ENCODE data around the gene KCNN4. TPM values are rescaled to one million over a fixed set of nuclear protein-coding genes. Genes with fewer than 3 reads are reported as not detected.

The KCNN4 gene
- total RNA-seq, 1 donor from 2014 or later, result not detected

DNA sequence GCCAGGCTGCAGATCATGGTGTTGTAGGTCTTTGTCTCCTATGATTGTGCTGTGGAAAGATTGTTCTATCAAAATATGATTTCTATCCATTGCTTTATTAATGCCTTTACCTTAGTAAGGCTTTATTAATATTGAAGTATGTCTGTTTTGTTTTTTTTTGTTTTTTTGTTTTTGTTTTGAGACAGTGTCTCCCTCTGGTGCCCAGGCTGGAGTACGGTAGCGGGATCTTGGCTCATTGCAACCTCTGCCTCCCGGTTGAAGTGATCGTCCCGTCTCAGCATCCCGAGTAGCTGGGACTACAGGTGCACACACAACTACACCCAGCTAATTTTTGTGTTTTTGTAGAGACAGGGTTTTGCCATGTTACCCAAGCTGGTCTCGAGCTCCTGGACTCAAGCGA lies 57.2 kb downstream of the KCNN4 start:
- H3K4me3 Mint-ChIP-seq, result no peak overlapping the region
- no peaks in the 10 kb centered on the region for H3K4me1 Mint-ChIP-seq
- no peak overlapping the region for H2AFZ ChIP-seq (replicated peaks)
- no peaks in the 10 kb centered on the region for H3K79me2 ChIP-seq (ENCODE audit: low read depth)
- no peak overlapping the region for H3K27ac Mint-ChIP-seq
- H3F3A ChIP-seq (ENCODE audit: low read depth), result no peaks in the 10 kb centered on the region
- no peak overlapping the region for H3K9ac ChIP-seq
- peaks cover 2% of the 10 kb centered on the region for H3K27me3 Mint-ChIP-seq (ENCODE audit: insufficient read depth, low read depth)
- peaks cover 4% of the 10 kb centered on the region for H3K4me1 ChIP-seq
- H3K4me3 ChIP-seq, result no peak overlapping the region
- H3K9me3 Mint-ChIP-seq, result no peaks in the 10 kb centered on the region
- peaks cover 6% of the 10 kb centered on the region for H3K36me3 Mint-ChIP-seq
- no peaks in the 10 kb centered on the region for H4K20me1 ChIP-seq (ENCODE audit: low read depth)
- H3K27me3 ChIP-seq, result no peaks in the 10 kb centered on the region
- no peaks in the 10 kb centered on the region for H3K9me3 ChIP-seq (ENCODE audit: low read depth)
- H3K27ac ChIP-seq, result no peak overlapping the region
- no peak for DNase-seq (ENCODE audit: low spot score)
- no peaks in the 10 kb centered on the region for H3K36me3 ChIP-seq
- TF ChIP-seq EZH2phosphoT487 (IDR thresholded peaks at IDR 0.05) (no peak), EZH2 (IDR thresholded peaks at IDR 0.05) (no peak)
- TF ChIP-seq, protein P1, sequence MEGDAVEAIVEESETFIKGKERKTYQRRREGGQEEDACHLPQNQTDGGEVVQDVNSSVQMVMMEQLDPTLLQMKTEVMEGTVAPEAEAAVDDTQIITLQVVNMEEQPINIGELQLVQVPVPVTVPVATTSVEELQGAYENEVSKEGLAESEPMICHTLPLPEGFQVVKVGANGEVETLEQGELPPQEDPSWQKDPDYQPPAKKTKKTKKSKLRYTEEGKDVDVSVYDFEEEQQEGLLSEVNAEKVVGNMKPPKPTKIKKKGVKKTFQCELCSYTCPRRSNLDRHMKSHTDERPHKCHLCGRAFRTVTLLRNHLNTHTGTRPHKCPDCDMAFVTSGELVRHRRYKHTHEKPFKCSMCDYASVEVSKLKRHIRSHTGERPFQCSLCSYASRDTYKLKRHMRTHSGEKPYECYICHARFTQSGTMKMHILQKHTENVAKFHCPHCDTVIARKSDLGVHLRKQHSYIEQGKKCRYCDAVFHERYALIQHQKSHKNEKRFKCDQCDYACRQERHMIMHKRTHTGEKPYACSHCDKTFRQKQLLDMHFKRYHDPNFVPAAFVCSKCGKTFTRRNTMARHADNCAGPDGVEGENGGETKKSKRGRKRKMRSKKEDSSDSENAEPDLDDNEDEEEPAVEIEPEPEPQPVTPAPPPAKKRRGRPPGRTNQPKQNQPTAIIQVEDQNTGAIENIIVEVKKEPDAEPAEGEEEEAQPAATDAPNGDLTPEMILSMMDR (IDR thresholded peaks at IDR 0.05), result peak; percentile 44
- no peak overlapping the region for H3K4me2 ChIP-seq

DNA sequence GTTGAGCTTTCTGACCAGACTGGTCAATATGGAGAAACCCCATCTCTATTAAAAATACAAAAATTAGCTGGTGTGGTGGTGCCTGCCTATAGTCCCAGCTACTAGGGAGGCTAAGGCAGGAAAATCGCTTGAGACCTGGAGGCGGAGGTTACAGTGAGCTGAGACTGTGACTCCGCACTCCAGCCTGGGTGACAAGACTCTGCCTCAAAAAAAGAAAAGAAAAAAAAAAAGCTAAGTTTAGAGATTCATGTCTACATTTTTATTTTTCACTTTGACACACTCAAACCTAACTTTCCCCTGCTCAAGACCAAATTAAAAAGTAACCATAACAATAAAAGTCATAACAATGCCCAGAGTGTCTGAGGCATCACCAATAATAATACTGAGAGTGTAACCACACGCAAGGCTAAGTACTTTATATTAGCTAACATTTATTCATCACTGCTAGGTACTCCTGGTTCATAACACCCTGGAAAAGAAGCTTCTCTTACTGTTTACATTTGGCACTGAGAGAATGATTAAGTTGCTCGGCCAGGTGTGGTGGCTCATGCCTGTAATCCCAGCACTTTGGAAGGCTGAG lies 59.2 kb downstream of the KCNN4 start:
- Histone ChIP-seq H3K4me2 (no peak overlapping the region), H2AFZ (replicated peaks) (no peak overlapping the region), H3K9ac (no peak overlapping the region), H3K27ac (no peak overlapping the region), H3K27me3 (no peaks in the 10 kb centered on the region), H3K79me2 (ENCODE audit: low read depth) (no peaks in the 10 kb centered on the region), H3K4me1 (peaks cover 4% of the 10 kb centered on the region), H3K4me3 (no peak overlapping the region), H3K9me3 (ENCODE audit: low read depth) (no peaks in the 10 kb centered on the region), H3K36me3 (no peaks in the 10 kb centered on the region), H3F3A (ENCODE audit: low read depth) (no peaks in the 10 kb centered on the region), H4K20me1 (ENCODE audit: low read depth) (no peaks in the 10 kb centered on the region)
- H3K9me3 Mint-ChIP-seq, result no peaks in the 10 kb centered on the region
- no peak overlapping the region for H3K4me3 Mint-ChIP-seq
- no peak for DNase-seq (ENCODE audit: low spot score)
- no peaks in the 10 kb centered on the region for H3K36me3 Mint-ChIP-seq
- no peaks in the 10 kb centered on the region for H3K4me1 Mint-ChIP-seq
- peaks cover 4% of the 10 kb centered on the region for H3K27me3 Mint-ChIP-seq (ENCODE audit: insufficient read depth, low read depth)
- TF ChIP-seq EZH2phosphoT487 (IDR thresholded peaks at IDR 0.05) (no peak), EZH2 (IDR thresholded peaks at IDR 0.05) (no peak)
- TF ChIP-seq, protein P1 (IDR thresholded peaks at IDR 0.05), result no peak
- peak overlapping the region; percentile 26 for H3K27ac Mint-ChIP-seq

DNA sequence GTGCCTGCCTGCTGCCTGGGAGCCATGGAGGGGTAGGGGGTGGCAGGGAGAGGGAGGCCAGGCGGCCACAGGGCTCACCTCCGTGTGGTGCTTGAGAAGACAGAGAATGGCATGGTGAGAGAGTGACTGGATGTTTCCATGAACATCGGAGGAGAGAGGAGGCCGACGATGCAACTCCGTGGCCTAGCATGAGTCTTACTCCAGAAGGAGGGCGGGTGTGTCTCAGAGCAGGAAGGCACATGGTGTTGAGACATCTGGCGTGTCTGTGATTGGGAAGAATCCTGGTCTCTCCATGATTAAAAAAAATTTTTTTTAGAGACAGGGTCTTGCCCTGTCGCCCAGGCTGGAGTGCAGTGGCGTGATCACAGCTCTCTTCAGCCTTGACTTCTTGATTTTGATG lies 59.8 kb downstream of the KCNN4 start:
- H4K20me1 ChIP-seq (ENCODE audit: low read depth), result no peaks in the 10 kb centered on the region
- Mint-ChIP-seq H3K27ac (no peak overlapping the region), H3K4me3 (no peak overlapping the region), H3K36me3 (no peaks in the 10 kb centered on the region), H3K9me3 (no peaks in the 10 kb centered on the region), H3K4me1 (peaks cover under 1% of the 10 kb centered on the region), H3K27me3 (ENCODE audit: insufficient read depth, low read depth) (peaks cover 4% of the 10 kb centered on the region)
- TF ChIP-seq EZH2 (IDR thresholded peaks at IDR 0.05) (no peak), EZH2phosphoT487 (IDR thresholded peaks at IDR 0.05) (no peak)
- TF ChIP-seq, protein P1 (IDR thresholded peaks at IDR 0.05), result no peak
- no peak overlapping the region for H3K4me2 ChIP-seq
- no peaks in the 10 kb centered on the region for H3F3A ChIP-seq (ENCODE audit: low read depth)
- peaks cover 4% of the 10 kb centered on the region for H3K4me1 ChIP-seq
- H3K9me3 ChIP-seq (ENCODE audit: low read depth), result no peaks in the 10 kb centered on the region
- H3K9ac ChIP-seq, result no peak overlapping the region
- H2AFZ ChIP-seq (replicated peaks), result no peak overlapping the region
- H3K4me3 ChIP-seq, result no peak overlapping the region
- no peaks in the 10 kb centered on the region for H3K27me3 ChIP-seq
- no peaks in the 10 kb centered on the region for H3K79me2 ChIP-seq (ENCODE audit: low read depth)
- DNase-seq (ENCODE audit: low spot score), result no peak
- no peaks in the 10 kb centered on the region for H3K36me3 ChIP-seq
- no peak overlapping the region for H3K27ac ChIP-seq

All from neural progenitor cell (in vitro differentiated cells).